B cell (primary cell): Measurements from ENCODE around the gene ITPR2.
A peak's percentile ranks its signal among the peaks of the same experiment; 100 is the strongest.

Source experiments
- CTCF ChIP-seq: fragments of 200-600 bp; IDR thresholded peaks from one replicate; pipeline ENCODE4 v1.8.0; 2022; ENCODE audit warnings: antibody characterized with exemption, mild to moderate bottlenecking
- EZH2 ChIP-seq: IDR thresholded peaks from 2 replicates; pipeline ENCODE4 v1.6.1; 2012; ENCODE audit warnings: borderline replicate concordance, low read depth, mild to moderate bottlenecking, moderate library complexity, low read length; ENCODE audit not compliant: insufficient read depth, poor library complexity, severe bottlenecking

GRCh38 chr12:26853303-26854030 lies 20.5 kb upstream of the ITPR2 start:
- TF ChIP-seq CTCF (peak; percentile 94), EZH2 (no peak)
